Neural cell (in vitro differentiated cells): ENCODE measurements around the gene ATXN10.

ENCODE experiments used
- EZH2 ChIP-seq: fragments of 200-600, 300-800 bp; shearing (Covaris generic), sonication (generic); IDR thresholded peaks from 2 replicates; pipeline ENCODE4 v1.6.1; 2014; ENCODE audit warnings: antibody characterized with exemption, low read length, borderline replicate concordance, mild to moderate bottlenecking; ENCODE audit not compliant: insufficient read depth, poor library complexity, severe bottlenecking
- MXI1 ChIP-seq: fragments of 450-650 bp; conservative IDR thresholded peaks from 2 replicates; pipeline ENCODE4 v1.6.1; 2014; ENCODE audit warnings: antibody characterized with exemption, mild to moderate bottlenecking; ENCODE audit not compliant: poor library complexity, severe bottlenecking
- POLR2AphosphoS5 ChIP-seq: IDR thresholded peaks from 2 replicates; pipeline ENCODE4 v1.6.1; 2012
- RAD21 ChIP-seq: fragments of 450-650 bp; conservative IDR thresholded peaks from 2 replicates; pipeline ENCODE4 v1.6.1; 2014; ENCODE audit warnings: antibody characterized with exemption, mild to moderate bottlenecking, moderate library complexity
- SMC3 ChIP-seq: fragments of 450-650 bp; conservative IDR thresholded peaks from 2 replicates; pipeline ENCODE4 v1.6.1; 2014; ENCODE audit warnings: antibody characterized with exemption, mild to moderate bottlenecking, moderate library complexity; ENCODE audit not compliant: poor library complexity
- TAF1 ChIP-seq: IDR thresholded peaks from 2 replicates; pipeline ENCODE4 v1.6.1; 2012; ENCODE audit warnings: low read depth
- TF ChIP-seq, protein P1 (sequence below): IDR thresholded peaks from 2 replicates; pipeline ENCODE4 v1.6.1; 2012; ENCODE audit warnings: borderline replicate concordance
- TF ChIP-seq, protein P2 (sequence below): fragments of 450-650 bp; IDR thresholded peaks from 2 replicates; pipeline ENCODE4 v1.5.1; 2014; ENCODE audit warnings: antibody characterized with exemption, mild to moderate bottlenecking, moderate library complexity; ENCODE audit not compliant: poor library complexity, severe bottlenecking

DNA sequence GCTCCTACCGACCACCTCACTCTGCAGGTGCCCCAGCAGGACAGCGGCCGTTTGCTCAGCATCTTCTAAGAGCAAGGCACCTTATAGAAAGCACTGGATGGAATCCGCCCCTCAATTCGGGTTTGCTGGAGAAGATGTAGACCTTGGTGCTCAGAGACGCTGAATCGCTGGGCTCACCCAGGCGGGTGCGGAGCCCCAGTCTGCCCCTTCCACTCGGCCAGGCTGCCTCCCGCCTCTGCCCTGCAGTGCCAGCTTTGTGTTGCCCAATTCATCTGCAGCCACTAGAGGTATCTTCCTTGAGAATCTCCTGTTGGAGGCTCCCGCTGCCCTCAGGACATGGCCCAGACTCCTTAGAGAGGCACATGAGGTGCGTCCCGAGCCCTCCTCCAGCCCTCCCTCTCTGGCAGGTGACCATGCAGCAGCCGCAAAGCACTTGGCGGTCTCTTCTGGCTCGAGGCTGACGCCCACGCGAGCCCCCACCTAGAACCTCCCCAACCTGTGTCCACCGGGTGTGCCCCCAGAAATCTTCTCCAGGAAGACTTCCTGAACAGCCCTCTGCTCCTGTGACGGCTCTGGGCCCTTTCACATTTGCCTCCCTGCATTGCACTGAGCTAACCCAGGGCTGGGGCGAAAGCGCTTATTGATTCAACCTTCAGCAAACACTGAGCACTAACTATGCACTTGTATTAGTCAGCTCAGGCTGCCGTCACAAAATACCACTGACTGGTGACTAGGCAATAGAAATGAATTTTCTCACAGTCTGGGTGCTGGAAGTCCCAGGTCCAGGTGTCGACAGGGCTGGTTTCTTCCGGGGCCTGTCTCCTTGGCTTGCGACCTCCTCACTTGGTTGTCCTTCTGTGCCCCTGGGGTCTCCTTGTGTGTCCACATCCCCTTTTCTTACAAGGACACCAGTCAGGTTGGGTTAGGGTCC, 187.9 kb downstream of the ATXN10 start:
- TF ChIP-seq, protein P1, sequence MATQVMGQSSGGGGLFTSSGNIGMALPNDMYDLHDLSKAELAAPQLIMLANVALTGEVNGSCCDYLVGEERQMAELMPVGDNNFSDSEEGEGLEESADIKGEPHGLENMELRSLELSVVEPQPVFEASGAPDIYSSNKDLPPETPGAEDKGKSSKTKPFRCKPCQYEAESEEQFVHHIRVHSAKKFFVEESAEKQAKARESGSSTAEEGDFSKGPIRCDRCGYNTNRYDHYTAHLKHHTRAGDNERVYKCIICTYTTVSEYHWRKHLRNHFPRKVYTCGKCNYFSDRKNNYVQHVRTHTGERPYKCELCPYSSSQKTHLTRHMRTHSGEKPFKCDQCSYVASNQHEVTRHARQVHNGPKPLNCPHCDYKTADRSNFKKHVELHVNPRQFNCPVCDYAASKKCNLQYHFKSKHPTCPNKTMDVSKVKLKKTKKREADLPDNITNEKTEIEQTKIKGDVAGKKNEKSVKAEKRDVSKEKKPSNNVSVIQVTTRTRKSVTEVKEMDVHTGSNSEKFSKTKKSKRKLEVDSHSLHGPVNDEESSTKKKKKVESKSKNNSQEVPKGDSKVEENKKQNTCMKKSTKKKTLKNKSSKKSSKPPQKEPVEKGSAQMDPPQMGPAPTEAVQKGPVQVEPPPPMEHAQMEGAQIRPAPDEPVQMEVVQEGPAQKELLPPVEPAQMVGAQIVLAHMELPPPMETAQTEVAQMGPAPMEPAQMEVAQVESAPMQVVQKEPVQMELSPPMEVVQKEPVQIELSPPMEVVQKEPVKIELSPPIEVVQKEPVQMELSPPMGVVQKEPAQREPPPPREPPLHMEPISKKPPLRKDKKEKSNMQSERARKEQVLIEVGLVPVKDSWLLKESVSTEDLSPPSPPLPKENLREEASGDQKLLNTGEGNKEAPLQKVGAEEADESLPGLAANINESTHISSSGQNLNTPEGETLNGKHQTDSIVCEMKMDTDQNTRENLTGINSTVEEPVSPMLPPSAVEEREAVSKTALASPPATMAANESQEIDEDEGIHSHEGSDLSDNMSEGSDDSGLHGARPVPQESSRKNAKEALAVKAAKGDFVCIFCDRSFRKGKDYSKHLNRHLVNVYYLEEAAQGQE: no peak
- no peak for TF ChIP-seq TAF1
- TF ChIP-seq, protein P2, sequence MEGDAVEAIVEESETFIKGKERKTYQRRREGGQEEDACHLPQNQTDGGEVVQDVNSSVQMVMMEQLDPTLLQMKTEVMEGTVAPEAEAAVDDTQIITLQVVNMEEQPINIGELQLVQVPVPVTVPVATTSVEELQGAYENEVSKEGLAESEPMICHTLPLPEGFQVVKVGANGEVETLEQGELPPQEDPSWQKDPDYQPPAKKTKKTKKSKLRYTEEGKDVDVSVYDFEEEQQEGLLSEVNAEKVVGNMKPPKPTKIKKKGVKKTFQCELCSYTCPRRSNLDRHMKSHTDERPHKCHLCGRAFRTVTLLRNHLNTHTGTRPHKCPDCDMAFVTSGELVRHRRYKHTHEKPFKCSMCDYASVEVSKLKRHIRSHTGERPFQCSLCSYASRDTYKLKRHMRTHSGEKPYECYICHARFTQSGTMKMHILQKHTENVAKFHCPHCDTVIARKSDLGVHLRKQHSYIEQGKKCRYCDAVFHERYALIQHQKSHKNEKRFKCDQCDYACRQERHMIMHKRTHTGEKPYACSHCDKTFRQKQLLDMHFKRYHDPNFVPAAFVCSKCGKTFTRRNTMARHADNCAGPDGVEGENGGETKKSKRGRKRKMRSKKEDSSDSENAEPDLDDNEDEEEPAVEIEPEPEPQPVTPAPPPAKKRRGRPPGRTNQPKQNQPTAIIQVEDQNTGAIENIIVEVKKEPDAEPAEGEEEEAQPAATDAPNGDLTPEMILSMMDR: no peak
- TF ChIP-seq RAD21: no peak
- TF ChIP-seq POLR2AphosphoS5: no peak
- no peak for TF ChIP-seq EZH2
- no peak for TF ChIP-seq MXI1
- TF ChIP-seq SMC3: no peak
